K562 (cell line): ENCODE data around the gene IFI30. TPM values are rescaled to one million over a fixed set of nuclear protein-coding genes. Genes with fewer than 3 reads are reported as not detected.

Source experiments
- BMI1 ChIP-seq: fragments of 150-350 bp; IDR thresholded peaks from 2 replicates; pipeline ENCODE4 v1.6.1; 2014; ENCODE audit warnings: low read length
- FIP1L1 ChIP-seq: fragments of 200-400 bp; formaldehyde crosslinking; IDR thresholded peaks from 2 replicates; pipeline ENCODE4 v1.6.1; 2018; ENCODE audit warnings: mild to moderate bottlenecking, low read depth, low read length; ENCODE audit not compliant: poor library complexity, severe bottlenecking
- HOXB6 ChIP-seq: fragments of 250-450 bp; sonication (Bioruptor Pico); IDR thresholded peaks from 2 replicates; pipeline ENCODE4 v1.5.1; 2022; ENCODE audit warnings: mild to moderate bottlenecking, borderline replicate concordance
- NEUROD1 ChIP-seq: fragments of 150-350 bp; IDR thresholded peaks from 2 replicates; pipeline ENCODE4 v1.6.1; 2014; ENCODE audit warnings: borderline replicate concordance, low read length, low read depth; ENCODE audit not compliant: partially characterized antibody
- NR4A1 ChIP-seq, 2 experiments: fragments of 250-450 bp in 1 of 2; fragments of 450-650 bp in 1 of 2; sonication (Bioruptor Pico) in 1 of 2; IDR thresholded peaks; 2 replicates each; pipeline versions ENCODE4 v1.4.0 to v1.6.1; 2016 to 2020; ENCODE audit warnings: mild to moderate bottlenecking in 2 of 2, missing compliant biosample characterization in 1 of 2, missing genetic modification characterization in 1 of 2, moderate library complexity in 1 of 2
- POU5F1 ChIP-seq: fragments of 150-350 bp; IDR thresholded peaks from 2 replicates; pipeline ENCODE4 v1.6.1; 2014; ENCODE audit warnings: borderline replicate concordance, low read length, low read depth, mild to moderate bottlenecking; ENCODE audit not compliant: partially characterized antibody
- RBM15 ChIP-seq: fragments of 200-400 bp; formaldehyde crosslinking; IDR thresholded peaks from 2 replicates; pipeline ENCODE4 v1.6.1; 2018; ENCODE audit warnings: mild to moderate bottlenecking, low read length, moderate library complexity; ENCODE audit not compliant: insufficient read depth
- RNF2 ChIP-seq: sonication (generic); IDR thresholded peaks from 2 replicates; pipeline ENCODE4 v1.6.1; 2016
- RUNX1 ChIP-seq: sonication (generic); IDR thresholded peaks from 2 replicates; pipeline ENCODE4 v1.6.1; 2016; ENCODE audit warnings: antibody characterized with exemption, low read depth
- ZBED1 ChIP-seq: IDR thresholded peaks from 2 replicates; pipeline ENCODE4 v1.6.1; 2014
- ZNF197 ChIP-seq: fragments of 200-800 bp; sonication (Bioruptor generic); IDR thresholded peaks from 2 replicates; pipeline ENCODE4 v1.6.1; 2016; ENCODE audit warnings: low read depth, missing genetic modification characterization, missing compliant biosample characterization
- ZNF239 ChIP-seq: fragments of 250-450 bp; sonication (Bioruptor Pico); IDR thresholded peaks from 2 replicates; pipeline ENCODE4 v1.4.0; 2020; ENCODE audit warnings: mild to moderate bottlenecking
- ZNF436 ChIP-seq: fragments of 250-450, 450-650 bp; sonication (Bioruptor Pico); formaldehyde crosslinking; IDR thresholded peaks from 2 replicates; pipeline ENCODE4 v1.7.0; 2020; ENCODE audit warnings: mild to moderate bottlenecking
- ZNF696 ChIP-seq: fragments of 250-450 bp; sonication (Bioruptor Pico); conservative IDR thresholded peaks from 2 replicates; pipeline ENCODE4 v1.4.0; 2020; ENCODE audit warnings: mild to moderate bottlenecking, moderate library complexity
- ZNF75A ChIP-seq: fragments of 450-650 bp; formaldehyde crosslinking; IDR thresholded peaks from 2 replicates; pipeline ENCODE4 v1.4.0; 2020; ENCODE audit warnings: mild to moderate bottlenecking
- polyA plus RNA-seq, 8 experiments: library from polyadenylated mRNA; depleted of rRNA in 4 of 8; stranded (reverse) in 5 of 8; unstranded in 3 of 8; fragments of >200 nt; fragmentation: Nextera tagmentation in 2 of 8; fragmentation: Illumina TruSeq in 1 of 8; extraction: Ambion mirVana in 2 of 8; extraction: Trizol in 1 of 8; gene quantifications; 2 replicates each; pipeline versions ENCODE4 v1.2.1 to v1.2.3, GENCODE V29; 2011 to 2014; ENCODE audit warnings: inconsistent platforms in 1 of 8, missing spikeins in 1 of 8
- total RNA-seq, 7 experiments: library from RNA; depleted of rRNA in 6 of 7; stranded (reverse); fragments of >200 nt in 6 of 7; fragmentation: Illumina TruSeq in 2 of 7; extraction: Trizol in 2 of 7; gene quantifications; 2 replicates each; pipeline versions ENCODE4 v1.2.1 to v1.2.3, GENCODE V29; 2011 to 2021; ENCODE audit warnings: low replicate concordance in 1 of 7
- TF ChIP-seq, protein P1 (sequence below): sonication (generic); formaldehyde crosslinking; IDR thresholded peaks from 2 replicates; pipeline ENCODE4 v1.8.0; 2022; ENCODE audit warnings: mild to moderate bottlenecking, low read depth, missing genetic modification reagents
- TF ChIP-seq, protein P2 (sequence below): sonication (generic); formaldehyde crosslinking; IDR thresholded peaks from 2 replicates; pipeline ENCODE4 v1.8.1; 2022; ENCODE audit warnings: missing genetic modification reagents
- TF ChIP-seq, protein P3 (sequence below), 2 experiments: fragments of 450-650 bp in 1 of 2; sonication (generic) in 1 of 2; formaldehyde crosslinking in 1 of 2; IDR thresholded peaks in 1 of 2; conservative IDR thresholded peaks in 1 of 2; 2 replicates each; pipeline versions ENCODE4 v1.6.1 to v1.8.1; 2016 to 2023; ENCODE audit warnings: mild to moderate bottlenecking in 2 of 2, moderate library complexity in 2 of 2, inconsistent platforms in 1 of 2, missing genetic modification reagents in 1 of 2
- TF ChIP-seq, protein P4 (sequence below): sonication (generic); formaldehyde crosslinking; IDR thresholded peaks from 2 replicates; pipeline ENCODE4 v1.8.0; 2022; ENCODE audit warnings: mild to moderate bottlenecking, missing genetic modification reagents
- TF ChIP-seq, protein P5 (sequence below): fragments of 250-450 bp; sonication (Bioruptor Pico); IDR thresholded peaks from 2 replicates; pipeline ENCODE4 v1.8.0; 2021; ENCODE audit warnings: moderate library complexity, mild to moderate bottlenecking, inconsistent platforms

The IFI30 gene
- total and polyA plus RNA-seq, 9 of the 15 experiments (the other 6 are each of a cell fraction or from before 2014, with no cell fraction given), result 63.7 to 430 (median 109) TPM

DNA sequence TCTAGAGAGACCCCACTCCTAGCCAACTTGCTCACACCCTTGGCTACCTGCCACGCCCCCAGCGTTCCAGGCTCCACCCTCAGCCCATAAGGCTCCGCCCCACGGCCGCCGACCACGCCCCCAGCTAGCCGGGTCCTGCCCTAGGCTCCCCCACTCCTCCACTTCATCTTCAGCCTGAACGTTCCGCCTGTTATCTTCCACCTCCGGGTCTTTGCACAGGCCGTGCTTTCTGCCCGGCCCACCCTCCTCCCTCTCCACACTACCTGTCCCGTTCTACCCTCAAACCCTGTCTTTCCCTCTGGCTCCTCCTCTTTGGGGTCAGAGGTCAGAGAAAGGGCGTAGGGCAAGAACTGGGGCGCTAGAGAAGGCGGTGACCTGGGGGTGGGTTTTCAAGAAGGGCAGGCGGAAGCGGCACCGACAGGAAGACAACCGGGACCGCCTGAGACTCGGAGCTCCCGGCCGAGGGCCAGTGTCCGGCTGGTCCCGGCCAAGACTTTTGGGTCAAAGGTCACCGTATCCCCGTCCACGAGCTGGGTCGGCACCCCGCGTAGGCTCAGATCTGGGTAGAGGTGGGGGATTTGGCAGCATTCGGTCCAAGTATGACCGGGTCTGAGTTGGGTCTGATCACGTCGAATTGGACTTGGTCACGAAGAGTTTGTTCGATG, 50.4 kb downstream of the IFI30 start (continued):
- TF ChIP-seq NR4A1 (CRISPR knock-in tag; IDR thresholded peaks at IDR 0.05), result no peak
- TF ChIP-seq NR4A1 (tag; IDR thresholded peaks at IDR 0.05), result peak; percentile 55; the same call in 1 of the 2 replicates
- TF ChIP-seq ZNF239 (CRISPR knock-in tag), result peak; percentile 5; the same call in 1 of the 2 replicates
- TF ChIP-seq, protein P1, sequence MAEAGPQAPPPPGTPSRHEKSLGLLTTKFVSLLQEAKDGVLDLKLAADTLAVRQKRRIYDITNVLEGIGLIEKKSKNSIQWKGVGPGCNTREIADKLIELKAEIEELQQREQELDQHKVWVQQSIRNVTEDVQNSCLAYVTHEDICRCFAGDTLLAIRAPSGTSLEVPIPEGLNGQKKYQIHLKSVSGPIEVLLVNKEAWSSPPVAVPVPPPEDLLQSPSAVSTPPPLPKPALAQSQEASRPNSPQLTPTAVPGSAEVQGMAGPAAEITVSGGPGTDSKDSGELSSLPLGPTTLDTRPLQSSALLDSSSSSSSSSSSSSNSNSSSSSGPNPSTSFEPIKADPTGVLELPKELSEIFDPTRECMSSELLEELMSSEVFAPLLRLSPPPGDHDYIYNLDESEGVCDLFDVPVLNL (CRISPR knock-in tag), result no peak
- TF ChIP-seq, protein P2, sequence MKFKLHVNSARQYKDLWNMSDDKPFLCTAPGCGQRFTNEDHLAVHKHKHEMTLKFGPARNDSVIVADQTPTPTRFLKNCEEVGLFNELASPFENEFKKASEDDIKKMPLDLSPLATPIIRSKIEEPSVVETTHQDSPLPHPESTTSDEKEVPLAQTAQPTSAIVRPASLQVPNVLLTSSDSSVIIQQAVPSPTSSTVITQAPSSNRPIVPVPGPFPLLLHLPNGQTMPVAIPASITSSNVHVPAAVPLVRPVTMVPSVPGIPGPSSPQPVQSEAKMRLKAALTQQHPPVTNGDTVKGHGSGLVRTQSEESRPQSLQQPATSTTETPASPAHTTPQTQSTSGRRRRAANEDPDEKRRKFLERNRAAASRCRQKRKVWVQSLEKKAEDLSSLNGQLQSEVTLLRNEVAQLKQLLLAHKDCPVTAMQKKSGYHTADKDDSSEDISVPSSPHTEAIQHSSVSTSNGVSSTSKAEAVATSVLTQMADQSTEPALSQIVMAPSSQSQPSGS, result no peak
- no peak for TF ChIP-seq ZNF436 (CRISPR knock-in tag)
- no peak for TF ChIP-seq ZNF696 (CRISPR knock-in tag)
- TF ChIP-seq, protein P3, sequence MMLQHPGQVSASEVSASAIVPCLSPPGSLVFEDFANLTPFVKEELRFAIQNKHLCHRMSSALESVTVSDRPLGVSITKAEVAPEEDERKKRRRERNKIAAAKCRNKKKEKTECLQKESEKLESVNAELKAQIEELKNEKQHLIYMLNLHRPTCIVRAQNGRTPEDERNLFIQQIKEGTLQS (IDR thresholded peaks at IDR 0.05), result no peak; the same call in 1 of the 2 replicates
- TF ChIP-seq, protein P3 (CRISPR knock-in tag; conservative IDR thresholded peaks at IDR 0.05), result peak; percentile 70; the same call in 1 of the 2 replicates
- TF ChIP-seq ZNF197, result no peak
- TF ChIP-seq, protein P4, sequence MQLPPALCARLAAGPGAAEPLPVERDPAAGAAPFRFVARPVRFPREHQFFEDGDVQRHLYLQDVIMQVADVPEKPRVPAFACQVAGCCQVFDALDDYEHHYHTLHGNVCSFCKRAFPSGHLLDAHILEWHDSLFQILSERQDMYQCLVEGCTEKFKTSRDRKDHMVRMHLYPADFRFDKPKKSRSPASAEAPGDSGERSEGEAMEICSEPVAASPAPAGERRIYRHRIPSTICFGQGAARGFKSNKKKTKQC (CRISPR knock-in tag), result peak; percentile 93; the same call in 1 of the 2 replicates
- no peak for TF ChIP-seq FIP1L1
- TF ChIP-seq RUNX1, result no peak
- no peak for TF ChIP-seq ZBED1
- TF ChIP-seq RNF2, result peak; percentile 80
- TF ChIP-seq ZNF75A (CRISPR knock-in tag), result no peak
- TF ChIP-seq POU5F1, result no peak
- TF ChIP-seq NEUROD1, result peak; percentile 98
- no peak for TF ChIP-seq BMI1
- TF ChIP-seq, protein P5, sequence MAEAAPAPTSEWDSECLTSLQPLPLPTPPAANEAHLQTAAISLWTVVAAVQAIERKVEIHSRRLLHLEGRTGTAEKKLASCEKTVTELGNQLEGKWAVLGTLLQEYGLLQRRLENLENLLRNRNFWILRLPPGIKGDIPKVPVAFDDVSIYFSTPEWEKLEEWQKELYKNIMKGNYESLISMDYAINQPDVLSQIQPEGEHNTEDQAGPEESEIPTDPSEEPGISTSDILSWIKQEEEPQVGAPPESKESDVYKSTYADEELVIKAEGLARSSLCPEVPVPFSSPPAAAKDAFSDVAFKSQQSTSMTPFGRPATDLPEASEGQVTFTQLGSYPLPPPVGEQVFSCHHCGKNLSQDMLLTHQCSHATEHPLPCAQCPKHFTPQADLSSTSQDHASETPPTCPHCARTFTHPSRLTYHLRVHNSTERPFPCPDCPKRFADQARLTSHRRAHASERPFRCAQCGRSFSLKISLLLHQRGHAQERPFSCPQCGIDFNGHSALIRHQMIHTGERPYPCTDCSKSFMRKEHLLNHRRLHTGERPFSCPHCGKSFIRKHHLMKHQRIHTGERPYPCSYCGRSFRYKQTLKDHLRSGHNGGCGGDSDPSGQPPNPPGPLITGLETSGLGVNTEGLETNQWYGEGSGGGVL (CRISPR knock-in tag), result no peak
- TF ChIP-seq HOXB6, result no peak
- no peak for TF ChIP-seq RBM15
